T-cell (primary cell): Measurements from ENCODE around the gene NPR3. TPM values are rescaled to one million over a fixed set of nuclear protein-coding genes. Genes with fewer than 3 reads are reported as not detected.

Experiments
- ATAC-seq, 4 experiments: fragments of 200-7000 bp in 3 of 4; fragments of 150-1000 bp in 1 of 4; cut with Tn5 transposase; replicated peaks in 1 of 4; 1 replicate in 3 of 4; 2 replicates in 1 of 4; pipeline ENCODE4 v1.10.0; 2021; ENCODE audit warnings: moderate library complexity in 3 of 4, mild to moderate bottlenecking in 2 of 4, moderate number of reproducible peaks in 1 of 4
- CTCF ChIA-PET, 2 donors: fragments of 300-600 bp; sonication (Branson Sonifier 250); formaldehyde crosslinking; loops; one replicate each; lab custom pipeline; 2022; ENCODE audit warnings: antibody characterized with exemption in 2 of 2; lab: Charles Lee
- POLR2A ChIA-PET, 2 donors: fragments of 300-600 bp; sonication (Branson Sonifier 250); formaldehyde crosslinking; loops; one replicate each; lab custom pipeline; 2022; ENCODE audit warnings: antibody characterized with exemption in 2 of 2; lab: Charles Lee
- DNase-seq, 35 experiments: peaks; one replicate each; pipeline versions ENCODE4 v3.0.0 to v3.0.0-alpha.2; 2013 to 2023
- H3K27ac ChIP-seq: one replicate; pipeline ENCODE4 v1.5.1; 2013; ENCODE audit warnings: low read length
- H3K27me3 ChIP-seq, 2 experiments: replicated peaks in 1 of 2; 1 replicate in 1 of 2; 2 replicates in 1 of 2; pipeline versions ENCODE4 v1.6.1 to v1.7.0; 2013; ENCODE audit warnings: low read length in 1 of 2, mixed read lengths in 1 of 2; ENCODE audit not compliant: control insufficient read depth in 2 of 2, insufficient read depth in 2 of 2; ENCODE audit errors: extremely low read depth in 1 of 2
- H3K36me3 ChIP-seq, 2 donors: 1 replicate in 1 of 2; 2 replicates in 1 of 2; pipeline versions ENCODE4 v1.6.1 to v1.7.0; 2013; ENCODE audit warnings: low read length in 1 of 2; ENCODE audit not compliant: control insufficient read depth in 2 of 2, insufficient read depth in 1 of 2; ENCODE audit errors: extremely low read depth in 1 of 2
- H3K4me1 ChIP-seq, 2 experiments: 1 replicate in 1 of 2; 2 replicates in 1 of 2; pipeline versions ENCODE4 v1.6.1 to v1.7.0; 2013; ENCODE audit warnings: low read length in 2 of 2, mixed read lengths in 1 of 2; ENCODE audit not compliant: insufficient read depth in 2 of 2, control insufficient read depth in 1 of 2; ENCODE audit errors: extremely low read depth in 1 of 2
- H3K4me3 ChIP-seq, 2 donors: 1 replicate in 1 of 2; 2 replicates in 1 of 2; pipeline versions ENCODE4 v1.5.1 to v1.7.0; 2013; ENCODE audit warnings: mild to moderate bottlenecking in 2 of 2, low read length in 1 of 2, moderate library complexity in 1 of 2; ENCODE audit not compliant: control insufficient read depth in 1 of 2; ENCODE audit errors: extremely low read depth in 1 of 2
- H3K9me3 ChIP-seq: 2 replicates; pipeline ENCODE4 v1.7.0; 2013
- H3K27ac Mint-ChIP-seq, 2 donors: one replicate each; pipeline ENCODE4 v1.8.0; 2020 to 2021; ENCODE audit warnings: mild to moderate bottlenecking in 2 of 2, mixed read lengths in 2 of 2
- H3K27me3 Mint-ChIP-seq, 2 donors: one replicate each; pipeline ENCODE4 v1.8.0; 2021 to 2022; ENCODE audit warnings: mixed read lengths in 2 of 2
- H3K36me3 Mint-ChIP-seq: one replicate; pipeline ENCODE4 v1.8.0; 2021; ENCODE audit warnings: mixed read lengths
- H3K4me1 Mint-ChIP-seq, 3 donors: one replicate each; pipeline ENCODE4 v1.8.0; 2020 to 2022; ENCODE audit warnings: mixed read lengths in 3 of 3, mild to moderate bottlenecking in 1 of 3
- H3K4me3 Mint-ChIP-seq, 3 donors: one replicate each; pipeline ENCODE4 v1.8.0; 2020 to 2022; ENCODE audit warnings: mild to moderate bottlenecking in 3 of 3, mixed read lengths in 3 of 3, moderate library complexity in 3 of 3
- H3K9me3 Mint-ChIP-seq, 3 donors: one replicate each; pipeline ENCODE4 v1.8.0; 2020 to 2022; ENCODE audit warnings: mixed read lengths in 3 of 3
- WGBS: methylation state at CpG from one replicate; pipeline ENCODE4 v1.1.5; 2013; ENCODE audit warnings: missing lambda C conversion rate; ENCODE audit not compliant: insufficient coverage; 5-methylcytosine and 5-hydroxymethylcytosine counted together
- total RNA-seq, 35 experiments: library from RNA in 6 of 35; stranded (reverse) in 6 of 35; fragments of 120-200 nt in 1 of 35; gene quantifications; one replicate each; pipeline versions ENCODE4 v1.2.1 to v1.2.4 and lab custom pipeline; 2013 to 2026

NPR3 gene
- total RNA-seq, 5 donors from 2014 or later (not counting 1 experiment from before 2014, with no cell fraction given): 0.28 to 0.83 (median 0.54) TPM

DNA sequence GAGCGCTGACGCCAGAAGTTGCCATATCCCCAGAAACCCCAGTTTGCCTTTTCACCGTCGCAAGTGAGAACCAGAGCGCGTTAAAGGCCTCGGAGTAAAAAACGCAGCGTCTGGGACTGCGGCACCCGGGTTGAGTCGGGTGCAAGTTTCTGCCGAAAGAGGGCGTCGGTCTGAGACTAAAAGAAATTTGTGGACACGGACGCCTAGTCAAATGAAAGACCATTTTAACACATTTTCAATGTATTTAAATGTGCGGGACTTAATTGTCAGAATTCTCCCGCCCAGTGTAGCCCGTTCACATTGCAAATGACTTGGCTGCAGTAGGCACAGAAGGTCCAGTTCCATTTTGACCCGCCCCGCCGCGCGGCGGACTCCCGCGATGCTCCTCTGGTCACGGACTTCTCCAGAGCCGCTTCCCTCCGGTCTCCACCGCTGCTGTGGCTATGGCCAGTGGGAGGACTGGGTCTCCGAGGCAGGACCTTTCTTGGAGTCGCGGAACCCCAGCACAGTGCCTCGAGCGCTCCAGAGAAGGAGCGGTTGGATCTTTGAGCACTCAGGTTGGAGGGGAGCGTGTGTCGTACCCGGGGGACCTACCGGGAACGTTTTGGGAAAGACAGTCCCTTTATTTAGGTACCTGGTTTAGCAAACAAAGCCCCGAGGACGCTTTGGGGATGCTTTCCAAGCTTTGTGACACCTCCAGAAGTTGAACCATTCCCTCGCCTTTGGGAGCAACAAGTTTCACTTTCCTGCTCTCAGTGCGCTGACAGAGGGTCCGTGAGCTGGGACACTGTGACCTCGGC lies 1.2 kb upstream of the NPR3 start:
- no peak overlapping the region for H3K27ac ChIP-seq
- H3K4me3 ChIP-seq: peak overlapping the region; percentile 30 to 87
- Mint-ChIP-seq H3K9me3 (no peaks in the 10 kb centered on the region), H3K4me3 (peak overlapping the region; percentile 32 to 70 (median 70)), H3K4me1 (peaks cover 30 to 37% (median 35%) of the 10 kb centered on the region in 3 donors), H3K27ac (no peak overlapping the region), H3K27me3 (peaks cover 42 to 78% of the 10 kb centered on the region in 2 donors), H3K36me3 (no peaks in the 10 kb centered on the region)
- peak in 12 of 35 experiments; percentile 8 to 34 (median 16) for DNase-seq
- H3K4me1 ChIP-seq: peaks cover 2 to 17% of the 10 kb centered on the region in 2 experiments
- ATAC-seq: peak in 1 of 4 experiments; percentile 38
- no peaks in the 10 kb centered on the region for H3K36me3 ChIP-seq
- ChIA-PET POLR2A (interaction anchor here in 1 of 2 donors (0.5 kb wide), 1 partner anchor 354 kb away, joined by 7 read pairs; no protein-coding TSS in a partner anchor), CTCF (interaction anchor here in 1 of 2 donors (0.7 kb wide), 1 partner anchor 1966 kb away, joined by 5 read pairs; no protein-coding TSS in a partner anchor)
- peaks cover 2 to 53% of the 10 kb centered on the region in 2 experiments for H3K27me3 ChIP-seq
- no peaks in the 10 kb centered on the region for H3K9me3 ChIP-seq
- WGBS: 2% methylated on average over 49 of the region's 49 CpGs

DNA sequence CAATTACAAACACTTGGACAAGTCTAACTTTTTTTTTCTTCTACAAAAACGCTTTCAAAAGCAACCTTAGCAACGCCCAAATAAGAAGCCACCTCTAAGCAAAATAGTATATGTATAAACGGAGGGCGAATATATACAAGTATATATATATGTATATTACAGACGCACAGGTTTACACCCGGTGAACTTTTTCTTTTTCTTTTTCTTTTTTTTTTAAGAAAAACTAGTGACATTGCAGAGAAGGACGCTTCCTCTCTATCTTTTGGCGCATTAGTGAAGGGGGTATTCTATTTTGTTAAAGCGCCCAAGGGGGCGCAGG lies 200 bp downstream of the NPR3 start:
- H3K9me3 ChIP-seq: no peaks in the 10 kb centered on the region
- H3K27ac ChIP-seq: no peak overlapping the region
- ATAC-seq (no peak), DNase-seq (no peak)
- no peaks in the 10 kb centered on the region for H3K36me3 ChIP-seq
- WGBS: no CpG with 5 or more reads among the region's 10 CpGs
- Mint-ChIP-seq H3K4me1 (peaks cover 30 to 37% (median 35%) of the 10 kb centered on the region in 3 donors), H3K4me3 (peak overlapping the region in 2 of 3 donors; percentile 52 to 70), H3K36me3 (no peaks in the 10 kb centered on the region), H3K9me3 (no peaks in the 10 kb centered on the region), H3K27me3 (peaks cover 51 to 73% of the 10 kb centered on the region in 2 donors), H3K27ac (no peak overlapping the region)
- H3K27me3 ChIP-seq: peaks cover 0 to 50% of the 10 kb centered on the region in 2 experiments
- POLR2A ChIA-PET: no interaction called here
- CTCF ChIA-PET: interaction anchor here in 1 of 2 donors (0.6 kb wide), 1 partner anchor 26 kb away, joined by 3 read pairs; no protein-coding TSS in a partner anchor
- peaks cover 2 to 17% of the 10 kb centered on the region in 2 experiments for H3K4me1 ChIP-seq
- H3K4me3 ChIP-seq: no peak overlapping the region

DNA sequence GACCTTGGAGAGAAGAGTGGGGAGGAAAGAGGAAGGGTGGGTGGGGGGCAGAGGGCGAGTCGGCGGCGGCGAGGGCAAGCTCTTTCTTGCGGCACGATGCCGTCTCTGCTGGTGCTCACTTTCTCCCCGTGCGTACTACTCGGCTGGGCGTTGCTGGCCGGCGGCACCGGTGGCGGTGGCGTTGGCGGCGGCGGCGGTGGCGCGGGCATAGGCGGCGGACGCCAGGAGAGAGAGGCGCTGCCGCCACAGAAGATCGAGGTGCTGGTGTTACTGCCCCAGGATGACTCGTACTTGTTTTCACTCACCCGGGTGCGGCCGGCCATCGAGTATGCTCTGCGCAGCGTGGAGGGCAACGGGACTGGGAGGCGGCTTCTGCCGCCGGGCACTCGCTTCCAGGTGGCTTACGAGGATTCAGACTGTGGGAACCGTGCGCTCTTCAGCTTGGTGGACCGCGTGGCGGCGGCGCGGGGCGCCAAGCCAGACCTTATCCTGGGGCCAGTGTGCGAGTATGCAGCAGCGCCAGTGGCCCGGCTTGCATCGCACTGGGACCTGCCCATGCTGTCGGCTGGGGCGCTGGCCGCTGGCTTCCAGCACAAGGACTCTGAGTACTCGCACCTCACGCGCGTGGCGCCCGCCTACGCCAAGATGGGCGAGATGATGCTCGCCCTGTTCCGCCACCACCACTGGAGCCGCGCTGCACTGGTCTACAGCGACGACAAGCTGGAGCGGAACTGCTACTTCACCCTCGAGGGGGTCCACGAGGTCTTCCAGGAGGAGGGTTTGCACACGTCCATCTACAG lies 760 bp downstream of the NPR3 start:
- ATAC-seq: peak in 1 of 4 experiments; percentile 27
- ChIA-PET CTCF (no interaction called here), POLR2A (no interaction called here)
- Mint-ChIP-seq H3K9me3 (no peaks in the 10 kb centered on the region), H3K27ac (no peak overlapping the region), H3K27me3 (peaks cover 53 to 71% of the 10 kb centered on the region in 2 donors), H3K36me3 (no peaks in the 10 kb centered on the region), H3K4me3 (peak overlapping the region in 2 of 3 donors; percentile 52 to 70), H3K4me1 (peaks cover 30 to 37% (median 35%) of the 10 kb centered on the region in 3 donors)
- H3K4me1 ChIP-seq: peaks cover 2 to 17% of the 10 kb centered on the region in 2 experiments
- H3K36me3 ChIP-seq: no peaks in the 10 kb centered on the region
- no peaks in the 10 kb centered on the region for H3K9me3 ChIP-seq
- WGBS: 2% methylated on average over 76 of the region's 76 CpGs
- no peak for DNase-seq
- no peak overlapping the region for H3K4me3 ChIP-seq
- H3K27me3 ChIP-seq: peaks cover 0 to 50% of the 10 kb centered on the region in 2 experiments
- no peak overlapping the region for H3K27ac ChIP-seq

DNA sequence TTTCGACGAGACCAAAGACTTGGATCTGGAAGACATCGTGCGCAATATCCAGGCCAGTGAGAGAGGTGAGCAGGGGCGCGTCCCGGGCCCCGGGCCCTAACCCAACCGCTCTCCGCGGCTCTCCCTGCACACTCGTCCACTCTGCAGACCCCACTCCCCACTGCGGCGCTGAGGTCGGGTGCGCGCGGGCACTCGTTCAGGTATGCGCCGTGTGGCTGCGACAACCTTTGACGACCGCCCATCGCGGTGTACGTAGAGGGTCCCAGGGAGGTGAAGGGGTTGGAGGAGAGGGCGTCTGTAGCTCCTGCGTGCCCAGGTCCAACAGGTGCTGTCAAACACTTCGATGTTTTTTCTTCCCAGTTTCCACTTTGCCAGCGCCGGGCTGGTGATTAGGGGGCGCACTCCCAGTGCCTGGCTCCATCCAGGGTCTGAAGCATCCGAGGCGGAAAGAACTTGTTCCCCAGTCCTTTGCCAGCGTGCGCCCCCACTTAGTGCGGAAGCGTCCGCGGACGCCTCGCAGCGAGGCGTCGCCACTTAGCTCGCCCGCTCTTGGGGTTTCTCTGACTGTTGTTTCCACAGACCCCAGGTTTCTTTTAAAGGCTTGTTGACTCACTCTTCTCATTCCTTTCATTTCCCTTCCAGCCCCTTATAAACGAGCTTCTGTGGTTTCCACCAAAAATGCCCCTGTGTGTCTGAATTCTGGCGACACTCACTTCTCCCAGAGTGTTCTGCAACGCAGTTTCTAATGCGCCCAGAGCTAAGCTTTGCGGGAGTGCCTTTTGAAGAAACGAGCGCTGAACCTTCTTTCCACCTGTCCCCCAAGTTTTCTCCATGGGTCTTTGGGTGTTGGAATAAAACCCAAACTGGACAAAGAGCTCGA lies 1.6 kb downstream of the NPR3 start:
- H3K4me1 ChIP-seq: peaks cover 2 to 17% of the 10 kb centered on the region in 2 experiments
- ATAC-seq (peak in 1 of 4 experiments; percentile 20), DNase-seq (no peak)
- H3K27me3 ChIP-seq: peaks cover 0 to 50% of the 10 kb centered on the region in 2 experiments
- Mint-ChIP-seq H3K9me3 (no peaks in the 10 kb centered on the region), H3K4me1 (peaks cover 30 to 37% (median 35%) of the 10 kb centered on the region in 3 donors), H3K4me3 (peak overlapping the region in 2 of 3 donors; percentile 35 to 70), H3K27me3 (peaks cover 56 to 75% of the 10 kb centered on the region in 2 donors), H3K27ac (no peak overlapping the region), H3K36me3 (no peaks in the 10 kb centered on the region)
- POLR2A ChIA-PET: no interaction called here
- no peaks in the 10 kb centered on the region for H3K36me3 ChIP-seq
- H3K4me3 ChIP-seq: no peak overlapping the region
- WGBS: 4% methylated on average over 44 of the region's 56 CpGs
- H3K9me3 ChIP-seq: no peaks in the 10 kb centered on the region
- no peak overlapping the region for H3K27ac ChIP-seq
- CTCF ChIA-PET: no interaction called here

DNA sequence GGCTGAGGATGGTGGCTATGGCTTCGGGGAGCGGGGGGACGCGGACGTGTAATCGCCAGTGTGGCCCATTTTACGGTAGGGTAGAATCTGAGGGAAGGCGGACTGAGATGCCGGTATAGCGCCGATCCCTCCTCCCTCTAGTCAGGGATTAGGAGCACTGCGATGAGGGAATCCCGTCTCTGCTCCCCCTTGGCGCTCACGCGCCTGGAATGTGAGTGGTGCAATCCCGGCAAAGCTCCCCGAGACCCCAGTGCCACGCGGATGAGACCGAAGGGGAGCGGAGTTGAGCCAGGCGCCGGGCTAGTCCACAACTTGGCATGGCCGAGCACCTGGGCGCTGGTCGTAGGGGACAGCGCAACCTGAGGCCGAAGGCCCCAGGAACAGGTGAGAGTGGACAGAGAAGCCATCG lies 2.2 kb downstream of the NPR3 start:
- DNase-seq (no peak), ATAC-seq (no peak)
- peaks cover 2 to 17% of the 10 kb centered on the region in 2 experiments for H3K4me1 ChIP-seq
- H3K36me3 ChIP-seq: no peaks in the 10 kb centered on the region
- ChIA-PET CTCF (no interaction called here), POLR2A (no interaction called here)
- no peaks in the 10 kb centered on the region for H3K9me3 ChIP-seq
- H3K4me3 Mint-ChIP-seq: peak overlapping the region in 1 of 3 donors; percentile 70
- peaks cover 0 to 2% (median 0%) of the 10 kb centered on the region in 3 donors for H3K9me3 Mint-ChIP-seq
- H3K27ac ChIP-seq: no peak overlapping the region
- H3K27me3 ChIP-seq: peaks cover 0 to 50% of the 10 kb centered on the region in 2 experiments
- H3K27me3 Mint-ChIP-seq: peaks cover 56 to 77% of the 10 kb centered on the region in 2 donors
- peaks cover 30 to 37% (median 35%) of the 10 kb centered on the region in 3 donors for H3K4me1 Mint-ChIP-seq
- H3K4me3 ChIP-seq: no peak overlapping the region
- no peak overlapping the region for H3K27ac Mint-ChIP-seq
- 8% methylated on average over 26 of the region's 30 CpGs for WGBS
- no peaks in the 10 kb centered on the region for H3K36me3 Mint-ChIP-seq
